NB4 (cell line): ENCODE data around the gene SMIM8.

ENCODE experiments used
- MYC ChIP-seq: IDR thresholded peaks from 2 replicates; pipeline ENCODE4 v1.6.1; 2011; ENCODE audit warnings: low read depth, low read length
- POLR2A ChIP-seq: IDR thresholded peaks from 2 replicates; pipeline ENCODE4 v1.6.1; 2011; ENCODE audit warnings: mild to moderate bottlenecking; ENCODE audit not compliant: insufficient read length; ENCODE audit errors: extremely low read depth
- TF ChIP-seq, protein P1 (sequence below): IDR thresholded peaks from one replicate; pipeline ENCODE4 v1.5.1; 2012; ENCODE audit warnings: low read depth, low read length
- TF ChIP-seq, protein P2 (sequence below): IDR thresholded peaks from 2 replicates; pipeline ENCODE4 v1.6.1; 2011; ENCODE audit warnings: low read depth, low read length

DNA sequence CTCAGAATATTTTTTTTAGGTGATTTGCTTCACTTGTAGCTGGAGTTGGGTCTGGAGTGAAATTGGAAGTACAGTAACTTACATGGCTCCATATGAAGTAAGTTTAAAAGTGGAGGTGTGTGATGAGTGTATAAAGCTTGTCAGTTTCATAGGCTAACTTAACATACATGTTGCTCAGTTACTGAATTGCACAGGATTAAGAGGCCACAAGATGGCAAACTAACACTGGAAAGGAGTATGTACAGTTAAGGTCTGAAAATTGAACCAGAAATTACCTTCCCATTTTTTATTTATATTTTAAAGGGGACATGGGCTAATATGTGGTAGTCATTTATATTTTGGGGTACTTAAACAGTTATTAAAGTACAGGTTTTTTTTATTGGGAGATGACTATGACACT lies 45.3 kb upstream of the SMIM8 start:
- no peak for TF ChIP-seq POLR2A
- TF ChIP-seq, protein P1, sequence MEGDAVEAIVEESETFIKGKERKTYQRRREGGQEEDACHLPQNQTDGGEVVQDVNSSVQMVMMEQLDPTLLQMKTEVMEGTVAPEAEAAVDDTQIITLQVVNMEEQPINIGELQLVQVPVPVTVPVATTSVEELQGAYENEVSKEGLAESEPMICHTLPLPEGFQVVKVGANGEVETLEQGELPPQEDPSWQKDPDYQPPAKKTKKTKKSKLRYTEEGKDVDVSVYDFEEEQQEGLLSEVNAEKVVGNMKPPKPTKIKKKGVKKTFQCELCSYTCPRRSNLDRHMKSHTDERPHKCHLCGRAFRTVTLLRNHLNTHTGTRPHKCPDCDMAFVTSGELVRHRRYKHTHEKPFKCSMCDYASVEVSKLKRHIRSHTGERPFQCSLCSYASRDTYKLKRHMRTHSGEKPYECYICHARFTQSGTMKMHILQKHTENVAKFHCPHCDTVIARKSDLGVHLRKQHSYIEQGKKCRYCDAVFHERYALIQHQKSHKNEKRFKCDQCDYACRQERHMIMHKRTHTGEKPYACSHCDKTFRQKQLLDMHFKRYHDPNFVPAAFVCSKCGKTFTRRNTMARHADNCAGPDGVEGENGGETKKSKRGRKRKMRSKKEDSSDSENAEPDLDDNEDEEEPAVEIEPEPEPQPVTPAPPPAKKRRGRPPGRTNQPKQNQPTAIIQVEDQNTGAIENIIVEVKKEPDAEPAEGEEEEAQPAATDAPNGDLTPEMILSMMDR: peak; percentile 38
- TF ChIP-seq, protein P2, sequence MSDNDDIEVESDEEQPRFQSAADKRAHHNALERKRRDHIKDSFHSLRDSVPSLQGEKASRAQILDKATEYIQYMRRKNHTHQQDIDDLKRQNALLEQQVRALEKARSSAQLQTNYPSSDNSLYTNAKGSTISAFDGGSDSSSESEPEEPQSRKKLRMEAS: no peak
- no peak for TF ChIP-seq MYC
